ENCODE data around the gene SHB.

Gene SHB

DNA sequence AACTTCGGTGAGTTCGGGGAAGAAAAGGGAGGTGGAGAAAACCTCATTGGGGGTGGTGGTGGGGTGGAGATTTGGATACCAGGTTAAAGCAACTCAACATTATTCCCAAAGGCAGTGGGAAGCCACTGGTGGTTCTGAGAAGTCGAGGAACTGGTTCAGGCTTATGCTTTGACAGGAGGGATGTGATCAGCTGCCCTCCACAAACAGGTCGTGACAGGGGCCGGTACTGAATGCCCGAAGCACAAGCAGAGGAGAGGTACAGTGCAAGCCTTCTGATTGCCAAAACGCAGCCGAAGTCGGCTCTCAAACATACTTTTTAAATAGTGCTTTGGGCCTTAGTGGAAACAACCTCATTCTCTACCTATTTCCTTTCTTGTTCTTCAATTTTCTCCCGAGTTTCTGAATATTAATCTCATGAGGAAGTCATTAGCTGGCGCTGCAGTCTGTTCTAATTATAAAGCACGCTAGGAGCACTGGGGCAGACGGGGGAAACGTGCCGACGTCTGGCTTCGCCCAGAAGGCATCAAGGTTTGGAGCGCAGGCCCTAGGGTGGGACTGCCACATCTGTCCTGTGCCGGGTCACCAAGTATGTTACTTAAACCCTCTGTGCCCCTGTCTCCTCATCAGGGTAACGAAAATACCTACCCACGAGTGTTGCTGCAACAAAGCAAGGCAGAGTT, 27.3 kb downstream of the SHB start:
- DNase-seq: no peak

DNA sequence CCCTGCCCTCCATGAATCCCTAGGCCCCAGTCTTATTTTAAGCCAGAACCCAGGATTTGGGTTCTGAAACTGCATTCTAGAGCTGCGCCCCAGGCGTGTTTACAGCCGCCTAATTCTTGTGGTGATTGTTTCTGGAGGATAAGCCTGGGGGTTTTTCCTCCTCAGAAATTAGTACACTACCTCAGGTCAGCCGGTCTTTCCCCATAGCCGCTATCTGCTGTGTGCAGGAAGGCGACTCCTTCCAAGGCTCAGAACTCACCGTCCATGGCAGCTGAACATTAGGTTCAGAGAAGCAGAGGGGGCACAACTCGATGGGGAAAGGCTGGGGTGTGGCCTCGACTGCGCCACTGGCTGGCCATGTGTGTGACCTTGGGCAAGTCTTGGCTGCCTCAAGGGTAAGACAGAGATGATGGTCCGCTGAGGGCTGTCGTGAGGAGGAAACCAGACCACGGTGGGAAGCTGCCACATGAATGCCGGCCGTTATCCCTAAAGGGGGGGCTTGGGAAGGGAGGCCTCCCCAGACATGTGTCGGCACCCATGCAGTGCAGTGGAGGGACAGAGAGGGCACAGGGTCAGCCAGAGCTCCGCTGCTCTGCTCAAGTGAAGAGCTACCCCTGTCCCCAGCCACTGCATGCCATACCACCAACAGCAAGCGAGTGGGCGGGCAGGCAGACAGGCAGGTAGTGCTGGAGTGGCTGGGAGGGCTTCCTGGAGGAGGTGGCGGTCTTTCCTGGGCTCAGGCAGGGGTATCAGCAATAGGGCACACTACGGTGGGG, 28.9 kb downstream of the SHB start:
- DNase-seq: no peak

DNA sequence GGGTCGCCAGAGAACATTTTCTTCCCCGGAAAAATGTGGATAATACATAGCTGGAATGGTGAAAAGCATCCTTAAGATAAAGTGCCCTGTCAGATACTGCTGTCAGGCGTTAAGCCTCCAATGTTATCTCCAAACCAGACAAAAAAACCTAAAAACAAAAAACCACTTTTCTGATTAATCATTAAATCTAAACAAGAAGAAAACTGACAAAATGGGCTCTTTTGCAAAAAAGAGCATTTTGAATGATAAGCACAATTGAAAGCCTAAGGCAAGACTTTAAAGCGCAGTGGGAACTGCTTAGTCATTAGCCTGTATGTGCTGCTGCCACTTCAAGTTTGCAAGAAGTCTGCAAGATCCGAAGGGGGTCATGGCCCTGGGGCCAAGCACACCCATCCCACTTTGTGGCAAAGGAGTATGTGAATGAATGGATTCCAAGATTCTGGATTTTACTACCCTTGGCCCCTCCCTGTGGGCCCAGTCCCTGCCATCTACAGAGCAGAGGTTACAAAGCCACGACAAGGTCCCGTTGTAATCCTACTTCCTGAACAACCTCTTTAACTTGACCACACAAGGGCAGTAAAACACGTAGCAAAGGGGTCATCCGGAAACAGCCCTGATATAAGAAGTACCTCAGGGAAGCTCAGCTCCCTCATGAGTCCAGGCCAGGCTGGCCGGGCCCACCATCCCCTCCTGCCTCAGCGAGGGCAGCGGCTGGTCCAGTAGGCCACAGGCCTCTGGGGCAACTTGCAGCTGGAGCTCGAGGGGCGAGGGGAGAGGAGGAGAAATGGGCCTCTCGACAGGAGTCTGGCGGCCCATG, 29.7 kb downstream of the SHB start:
- no peak for DNase-seq

DNA sequence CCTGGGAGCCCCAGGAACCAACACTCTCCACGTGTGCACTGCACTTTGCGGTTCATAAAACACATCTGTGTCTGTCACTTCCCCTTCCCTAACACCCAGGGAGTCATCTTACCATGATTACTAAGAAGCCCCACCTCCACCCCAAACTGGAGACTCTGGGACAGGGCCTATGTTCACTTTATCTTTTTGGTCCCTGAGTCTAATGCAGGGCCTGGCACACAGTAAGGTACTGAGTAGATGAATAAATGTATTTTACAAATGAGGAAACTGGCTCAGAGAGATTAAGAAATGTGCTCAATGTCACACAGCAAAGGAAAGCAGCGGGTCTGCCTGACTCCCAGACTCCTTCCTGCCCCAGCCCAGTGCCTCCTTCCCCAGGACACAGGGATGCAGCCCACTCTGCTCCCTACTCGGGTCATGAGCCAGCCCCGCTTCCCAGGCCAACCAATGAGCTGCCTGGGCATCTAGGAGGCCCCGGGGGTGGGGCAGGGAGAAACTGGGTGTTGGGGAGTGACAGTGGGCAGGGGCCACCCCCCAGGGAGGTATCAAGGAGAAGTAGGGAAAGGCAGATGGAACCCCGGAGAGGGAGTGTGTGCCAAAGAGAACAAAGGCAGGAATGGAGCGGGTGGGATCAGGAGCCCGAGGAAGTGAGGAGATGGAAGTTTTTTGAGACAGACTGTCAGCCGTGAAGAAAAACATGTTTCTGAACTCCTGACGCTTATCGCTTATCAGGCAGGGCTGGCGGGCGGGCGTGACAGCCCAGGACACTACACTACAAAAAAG, 30.5 kb downstream of the SHB start:
- no peak for DNase-seq

DNA sequence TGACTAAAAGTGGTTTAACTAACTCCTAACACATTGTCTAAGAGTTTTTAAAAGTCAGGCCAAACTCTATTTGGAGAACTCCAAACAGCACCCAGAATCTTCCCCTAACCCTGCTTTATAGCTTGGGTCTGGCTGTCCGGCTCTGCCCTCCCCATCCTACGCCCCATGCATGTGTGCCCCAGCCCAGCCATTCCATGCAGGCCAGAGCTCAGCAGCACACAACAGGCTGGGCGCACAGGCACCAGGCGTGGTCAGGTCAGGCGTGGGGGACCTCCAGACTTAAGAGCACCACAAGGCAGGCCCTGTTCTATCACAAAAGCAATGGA, 31.1 kb downstream of the SHB start:
- no peak for DNase-seq

DNA sequence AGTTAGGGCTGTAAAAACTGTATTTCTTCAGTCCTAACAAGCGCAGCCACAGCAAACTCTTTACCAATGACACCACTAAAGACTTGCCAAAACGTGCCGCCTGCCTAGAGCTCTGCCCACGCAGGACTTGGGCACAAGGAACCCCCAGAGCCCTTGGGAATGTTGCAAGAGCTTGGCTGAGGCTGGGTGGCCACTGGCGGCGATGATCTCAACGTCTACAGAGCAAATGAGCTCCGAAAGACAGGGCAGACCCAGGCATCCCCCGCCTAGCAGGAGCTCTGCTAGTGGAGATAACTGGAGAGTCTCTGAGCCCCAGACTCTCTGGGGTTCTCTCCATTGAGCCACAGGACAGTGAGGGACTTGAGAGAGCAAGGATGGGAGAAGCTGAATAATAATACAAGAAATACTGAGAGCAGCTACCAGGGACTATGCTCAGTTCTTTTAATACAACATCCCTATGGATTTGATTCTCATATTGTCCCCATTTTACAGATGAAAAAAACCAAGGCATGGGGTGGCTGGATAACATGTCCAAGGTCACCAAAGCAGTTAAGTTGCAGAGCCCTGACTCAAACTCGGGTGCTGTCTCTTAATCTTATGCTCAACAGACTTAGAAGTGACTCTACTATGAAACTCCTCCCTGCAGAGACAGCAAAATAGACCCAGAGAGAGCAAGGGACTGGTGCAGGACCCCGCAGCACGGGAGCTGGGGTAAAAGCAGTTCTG, 32.5 kb downstream of the SHB start:
- DNase-seq: no peak

DNA sequence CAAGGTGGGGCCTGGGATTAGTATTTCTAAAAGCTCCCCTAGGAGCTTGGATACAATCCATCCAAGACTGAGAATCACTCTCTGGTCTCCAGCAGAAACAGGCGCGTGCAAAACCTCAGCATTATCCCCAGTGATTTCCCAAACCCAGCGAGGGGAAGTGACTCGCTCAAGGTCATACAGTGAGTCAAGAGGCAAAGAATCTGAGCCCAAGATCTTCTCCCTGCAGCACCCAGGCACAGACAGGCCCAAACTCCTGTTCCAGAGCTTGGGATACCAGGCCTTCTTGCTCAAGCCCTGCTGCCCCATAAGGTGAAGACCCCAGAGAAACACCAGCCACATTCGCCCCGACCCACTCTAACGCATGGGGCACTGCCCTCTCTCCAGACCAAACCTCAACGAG, 33.2 kb downstream of the SHB start:
- DNase-seq: no peak

DNA sequence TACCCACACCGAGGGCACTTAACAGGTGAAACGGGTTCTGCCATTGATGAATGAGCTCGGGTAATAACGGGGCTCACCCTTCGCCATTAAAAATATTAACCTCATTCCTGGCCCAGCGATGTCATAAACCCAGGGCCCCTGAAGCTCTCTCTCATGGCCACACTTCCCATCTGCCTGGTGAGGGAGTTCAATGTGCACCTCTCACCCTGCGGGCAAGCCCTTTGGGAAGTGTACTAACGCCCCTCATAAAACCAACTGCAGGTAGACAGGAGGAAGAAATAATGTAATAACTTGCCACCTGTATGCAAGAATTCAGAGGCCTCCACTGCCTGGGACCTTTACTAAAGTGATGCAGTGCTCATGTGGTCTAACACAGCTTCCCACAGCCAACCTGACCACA, 35.1 kb downstream of the SHB start:
- DNase-seq: no peak

DNA sequence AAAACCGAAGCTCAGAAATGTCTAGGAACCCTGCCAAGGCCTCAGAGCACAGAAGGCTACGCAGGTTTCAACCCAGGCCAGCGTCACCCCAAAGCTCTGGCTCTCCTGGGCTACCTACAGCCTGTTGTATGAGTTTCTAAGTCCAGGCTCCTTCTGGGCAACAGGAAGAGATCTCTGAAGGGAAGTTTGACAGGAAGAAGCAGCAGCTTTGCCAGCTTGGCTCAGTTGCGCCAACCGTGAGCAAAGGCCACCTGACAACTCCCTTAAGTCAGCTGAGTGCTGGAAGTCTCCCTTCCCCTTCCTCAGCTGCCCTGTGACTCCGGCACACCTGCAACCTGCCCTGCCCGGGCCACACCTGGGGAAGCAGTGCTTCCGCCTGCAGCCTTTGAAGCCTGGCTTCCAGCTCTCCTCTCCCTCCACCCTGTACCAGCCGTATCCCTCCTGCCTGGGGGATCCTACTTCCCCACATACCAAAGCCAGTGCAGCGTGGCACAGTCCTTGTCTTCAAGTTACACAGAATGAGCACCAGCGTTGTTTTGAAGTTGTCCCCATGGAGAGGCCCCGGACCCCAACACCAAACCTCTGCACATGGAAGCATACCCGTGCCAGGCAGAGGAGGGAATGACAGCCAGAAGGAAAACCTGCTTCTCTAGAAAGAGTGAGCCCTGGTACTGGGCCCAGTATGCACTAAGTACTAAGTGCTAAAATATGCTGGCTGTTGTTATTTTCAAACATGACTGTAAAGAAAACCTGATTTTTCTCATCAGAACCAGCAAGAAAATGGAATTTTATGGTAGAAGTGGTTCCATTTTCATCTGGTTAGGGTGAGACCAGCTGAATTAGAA, 36.5 kb downstream of the SHB start:
- DNase-seq: no peak

DNA sequence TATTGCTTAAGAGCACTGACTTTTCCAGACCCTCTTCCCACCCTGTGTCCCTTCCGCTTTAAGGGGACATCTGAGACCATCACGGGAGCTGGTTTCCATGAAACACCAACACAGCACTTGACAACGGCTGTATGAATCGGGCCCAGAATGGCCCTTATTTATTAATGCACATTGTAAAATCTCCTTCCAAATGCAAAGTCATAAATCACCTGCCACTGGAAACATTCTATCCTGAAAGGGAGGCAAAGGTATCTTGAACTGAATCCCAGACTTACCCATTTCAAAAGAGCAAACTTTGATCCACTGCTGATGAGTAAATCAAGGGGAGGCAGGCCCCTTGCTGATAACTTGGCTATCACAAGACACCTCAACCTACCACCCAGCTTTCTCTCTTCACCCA, 37.4 kb downstream of the SHB start:
- DNase-seq: no peak

DNA sequence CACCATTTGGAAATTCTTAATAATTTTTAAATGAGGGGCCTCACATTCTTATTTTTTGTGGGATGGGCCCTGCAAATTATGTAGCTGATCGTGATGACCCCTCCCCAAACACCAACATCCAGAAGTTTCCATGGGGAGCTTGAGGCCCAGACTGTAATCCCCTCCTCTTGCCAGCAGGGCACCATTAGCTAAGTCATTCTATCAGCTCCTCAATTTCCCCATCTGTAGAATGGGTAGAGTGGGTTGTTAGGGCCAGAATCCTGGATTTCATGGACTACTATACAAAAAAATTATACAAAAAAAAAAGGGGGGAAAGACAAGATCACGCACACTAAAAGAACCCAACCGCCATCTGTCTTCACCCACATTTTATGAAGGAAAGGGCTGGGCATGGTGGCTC, 38.4 kb downstream of the SHB start:
- no peak for DNase-seq

DNA sequence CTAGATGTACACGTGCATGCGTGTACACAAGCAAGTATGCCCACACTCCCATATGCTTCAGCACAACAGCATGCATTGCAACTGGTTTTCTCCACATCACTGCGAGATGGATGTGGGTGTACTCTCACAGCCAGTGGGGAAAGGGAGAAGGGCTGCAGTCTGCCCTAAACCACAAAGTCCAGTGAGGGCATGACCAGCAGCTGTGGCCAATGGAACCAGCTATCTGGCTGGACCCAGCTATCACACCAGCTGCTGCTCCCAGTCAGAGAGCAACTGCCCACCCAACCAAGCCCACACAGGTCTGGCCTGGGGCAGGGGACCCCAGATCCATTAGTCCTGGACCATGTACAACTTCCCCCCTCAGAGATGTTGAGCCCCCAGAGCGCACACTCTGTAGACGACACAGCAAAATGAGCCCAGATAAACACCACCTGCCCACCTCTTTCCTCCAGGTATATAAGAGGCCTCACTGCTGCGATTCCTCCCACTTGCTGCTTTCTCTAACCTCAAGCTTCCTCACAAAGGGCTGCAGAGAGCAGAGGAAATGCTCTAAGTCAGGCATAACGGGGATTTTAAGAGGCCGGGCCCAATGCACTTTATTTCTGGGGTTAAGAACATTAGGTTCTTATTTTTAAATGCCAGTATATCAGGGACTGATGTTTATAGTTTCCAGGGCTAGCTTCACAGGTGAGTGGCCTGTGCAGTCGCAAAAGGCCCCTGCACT, 39.0 kb downstream of the SHB start:
- no peak for DNase-seq

DNA sequence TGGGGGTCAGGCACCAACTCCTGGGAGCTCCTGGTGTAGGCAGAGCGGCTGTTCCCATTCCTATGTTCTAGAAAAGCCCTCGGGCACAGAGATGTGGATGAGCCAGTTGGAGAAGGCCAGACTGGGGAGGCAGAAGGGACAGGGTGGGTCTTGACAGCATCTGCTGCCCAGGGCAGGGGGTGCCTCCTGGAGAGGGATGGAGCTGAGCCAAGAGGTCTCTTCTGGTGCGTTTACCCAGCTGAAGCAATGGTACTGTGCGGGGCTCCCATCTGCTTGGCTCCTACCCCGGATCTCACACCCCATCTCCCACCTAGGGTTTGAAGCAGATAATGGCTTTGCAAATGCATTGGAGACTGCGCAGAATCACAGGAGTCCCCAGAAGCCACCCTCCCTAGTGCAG, 41.3 kb downstream of the SHB start:
- peak; percentile 71 for DNase-seq

DNA sequence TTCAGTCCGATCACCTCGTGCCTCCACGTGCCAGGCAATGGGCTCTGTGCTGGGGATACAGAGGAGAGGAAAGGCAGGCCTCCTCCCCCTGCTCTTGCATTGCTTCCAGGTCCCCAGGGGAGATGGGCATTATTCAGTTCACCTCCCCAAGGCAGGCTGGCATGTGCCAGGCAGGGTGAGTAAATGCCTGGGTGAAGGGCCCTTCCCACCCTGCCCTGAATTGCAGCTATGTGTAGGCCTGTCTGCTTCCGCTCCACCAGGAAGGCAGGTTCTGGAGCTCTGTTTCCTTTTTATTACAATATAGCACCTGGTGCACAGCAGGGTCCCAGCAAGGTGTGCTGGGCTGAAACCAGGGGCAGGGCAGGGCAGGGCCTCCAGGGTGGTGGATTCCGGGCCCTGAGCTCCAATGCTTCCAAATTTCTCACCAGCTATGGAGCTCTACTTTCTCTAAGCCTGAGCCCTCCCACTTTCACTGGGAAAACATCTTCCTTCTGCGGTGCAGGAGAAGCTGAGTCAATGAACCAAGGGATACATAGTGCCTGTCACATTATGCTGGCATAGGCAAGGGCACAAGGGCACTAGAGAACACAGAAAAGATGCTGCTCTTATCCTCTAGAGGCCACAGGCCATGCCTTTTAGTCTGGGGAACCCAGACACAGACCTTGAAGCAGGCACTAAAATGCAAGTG, 42.0 kb downstream of the SHB start:
- DNase-seq: peak; percentile 32

DNA sequence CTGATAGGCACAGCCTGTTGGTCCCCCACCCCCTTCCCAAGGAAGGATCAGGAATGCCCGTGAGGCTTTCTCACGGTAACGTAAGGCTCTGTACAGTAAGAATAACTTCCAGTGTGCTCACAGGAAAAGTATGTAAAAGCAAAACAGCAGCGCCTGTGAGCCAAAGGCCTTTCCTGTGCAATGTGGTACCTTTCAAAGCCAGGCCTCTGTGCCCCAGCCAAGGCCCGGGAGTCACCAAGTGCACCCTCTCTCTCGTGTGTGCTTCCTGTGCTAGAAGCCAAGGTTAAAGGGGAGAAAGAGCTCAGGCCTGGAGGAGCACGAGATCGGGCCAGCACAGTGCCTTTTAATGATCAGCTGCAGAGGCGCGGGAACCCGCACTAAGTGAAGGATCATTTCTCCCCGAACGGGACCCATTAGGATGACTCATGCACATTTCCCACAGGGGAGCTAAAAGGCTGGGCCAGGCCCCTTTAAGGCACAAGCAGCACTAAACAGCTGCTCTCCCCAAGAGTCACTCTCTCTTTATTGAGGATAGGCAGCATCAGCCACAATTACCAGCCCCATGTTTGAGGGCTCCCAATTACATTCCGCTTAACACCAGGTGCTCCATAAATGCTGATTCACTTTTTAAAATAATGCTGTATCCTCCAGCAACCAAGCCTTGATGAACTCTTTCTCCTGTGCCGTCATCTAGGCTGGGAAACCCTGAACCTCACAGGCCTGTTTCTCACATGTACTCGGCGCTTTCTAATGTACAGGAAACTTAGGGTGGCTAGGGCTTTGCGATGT, 42.8 kb downstream of the SHB start:
- peak; percentile 17 for DNase-seq

DNA sequence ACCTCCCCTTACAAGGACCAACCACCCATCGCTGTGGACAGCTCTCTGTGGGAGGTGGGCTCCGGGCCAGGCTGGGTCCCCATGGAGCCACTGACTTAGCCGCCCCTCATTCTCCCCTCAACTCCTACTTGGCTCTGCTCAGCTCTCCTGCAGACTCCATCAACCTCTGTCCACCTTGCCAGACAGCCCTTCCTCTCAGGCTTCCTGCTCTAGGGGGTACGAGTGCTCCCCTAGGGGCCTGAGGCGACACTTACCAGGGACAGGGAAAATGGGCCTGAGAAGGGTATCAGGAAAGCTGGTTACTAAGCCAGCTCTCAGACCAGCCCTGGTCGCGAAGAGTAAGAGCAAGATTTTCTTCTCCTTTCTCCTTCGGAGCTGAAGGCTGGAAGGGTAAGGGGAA, 43.9 kb downstream of the SHB start:
- DNase-seq: no peak

DNA sequence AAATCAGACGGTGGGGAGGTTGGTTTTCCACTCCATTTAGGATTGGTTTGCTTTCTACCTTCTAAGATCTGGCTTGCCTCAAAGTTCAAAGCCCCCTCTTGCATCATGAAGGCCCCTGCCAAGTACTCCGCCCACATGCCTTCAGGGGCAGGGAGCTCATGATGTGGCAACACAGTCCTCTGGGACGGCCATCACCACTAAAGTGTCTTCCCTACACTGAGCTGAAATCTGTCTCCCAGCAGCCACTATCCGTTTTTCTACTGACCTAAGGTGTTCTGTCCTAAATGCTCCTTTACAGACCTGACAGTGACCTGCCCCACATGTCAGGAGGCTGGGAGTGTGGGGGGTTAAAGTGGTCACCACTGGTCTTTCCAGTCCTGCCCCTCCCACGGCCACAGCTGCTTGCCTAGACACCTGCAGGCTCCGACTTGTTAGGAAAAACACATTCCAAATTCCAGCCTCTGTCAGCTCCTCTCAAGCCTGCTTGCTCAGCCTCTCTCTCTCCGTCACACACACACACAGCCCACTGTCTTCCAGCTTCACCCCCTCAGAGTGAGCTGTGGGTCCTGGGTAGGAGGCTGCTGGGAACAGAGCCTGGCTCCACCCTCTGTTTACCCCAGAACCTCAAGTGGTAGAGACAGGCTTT, 44.9 kb downstream of the SHB start:
- peak; percentile 12 for DNase-seq

DNA sequence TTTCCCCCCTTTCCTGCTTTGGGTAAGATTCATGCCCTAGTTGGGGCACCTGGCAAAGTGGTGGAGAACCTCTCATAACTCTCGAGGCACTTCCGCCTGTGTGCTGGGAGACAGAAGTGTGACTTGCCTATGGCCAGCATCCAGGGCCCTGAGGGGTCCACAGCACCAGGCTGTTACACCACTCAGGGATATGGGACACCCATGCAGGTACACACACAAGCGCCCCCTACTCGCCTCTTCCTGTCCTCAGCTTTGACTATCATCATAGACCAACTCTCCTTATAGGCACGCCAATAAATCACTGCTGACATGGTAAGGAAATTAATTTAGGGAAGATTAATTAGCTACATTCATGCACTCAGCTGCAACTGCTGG, 45.4 kb downstream of the SHB start:
- no peak for DNase-seq

DNA sequence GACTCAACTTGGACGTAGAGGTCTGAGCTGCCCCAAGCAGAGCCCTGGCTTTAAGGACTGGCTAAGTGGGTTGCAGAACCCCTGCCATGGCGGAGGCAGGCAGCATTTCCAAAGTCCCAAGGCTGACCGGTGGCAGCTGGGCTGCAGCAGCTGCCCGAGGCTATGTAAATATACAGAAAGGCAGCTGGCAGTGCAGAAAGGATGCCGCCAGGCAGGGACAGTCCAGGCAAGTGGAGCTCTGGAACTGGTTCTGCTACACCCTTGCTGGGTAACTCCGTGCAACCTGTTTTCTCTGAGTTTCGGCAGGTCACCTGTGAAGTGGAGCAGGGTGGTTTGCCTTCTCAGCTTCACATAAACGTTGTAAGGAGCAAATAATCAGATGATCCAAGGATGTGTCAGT, 46.0 kb downstream of the SHB start:
- DNase-seq: peak; percentile 85
